DOHH2 (cell line): ENCODE data around the gene TTBK2.

ENCODE experiments used
- H3F3A ChIP-seq: fragments of 200-600 bp; sonication (generic), shearing (Covaris generic); 2 replicates; pipeline ENCODE4 v1.6.0; 2016; ENCODE audit warnings: antibody characterized with exemption, mild to moderate bottlenecking; ENCODE audit not compliant: control insufficient read depth, insufficient read depth
- H3K27ac ChIP-seq: fragments of 200-600 bp; sonication (generic); 2 replicates; pipeline ENCODE4 v1.5.1; 2014; ENCODE audit warnings: low read depth, mild to moderate bottlenecking, low read length, moderate library complexity
- H3K27me3 ChIP-seq: fragments of 200-600 bp; sonication (generic); 2 replicates; pipeline ENCODE4 v1.6.1; 2014; ENCODE audit warnings: mild to moderate bottlenecking, low read length, mixed read lengths; ENCODE audit not compliant: control insufficient read depth
- H3K36me3 ChIP-seq: fragments of 200-600 bp; sonication (generic); 2 replicates; pipeline ENCODE4 v1.6.1; 2014; ENCODE audit warnings: mild to moderate bottlenecking, low read length, moderate library complexity, mixed read lengths; ENCODE audit not compliant: control insufficient read depth
- H3K4me1 ChIP-seq: fragments of 200-600 bp; sonication (generic); 2 replicates; pipeline ENCODE4 v1.6.1; 2014; ENCODE audit warnings: mild to moderate bottlenecking, low read length, mixed read lengths; ENCODE audit not compliant: control insufficient read depth
- H3K4me2 ChIP-seq: fragments of 200-600 bp; sonication (generic); 2 replicates; pipeline ENCODE4 v1.6.0; 2014; ENCODE audit warnings: mild to moderate bottlenecking, low read length, moderate library complexity
- H3K4me3 ChIP-seq: fragments of 200-600 bp; sonication (generic); 2 replicates; pipeline ENCODE4 v1.5.1; 2014; ENCODE audit warnings: mild to moderate bottlenecking, low read length, mixed read lengths
- H3K79me2 ChIP-seq: fragments of 200-600 bp; sonication (generic); 2 replicates; pipeline ENCODE4 v1.6.1; 2014; ENCODE audit warnings: mild to moderate bottlenecking, low read length, mixed read lengths; ENCODE audit not compliant: control insufficient read depth
- H3K9me2 ChIP-seq: fragments of 200-600 bp; sonication (generic); replicated peaks from 2 replicates; pipeline ENCODE4 v1.6.1; 2014; ENCODE audit warnings: mild to moderate bottlenecking, low read length, mixed read lengths; ENCODE audit not compliant: control insufficient read depth
- H3K9me3 ChIP-seq: fragments of 200-600 bp; sonication (generic); 2 replicates; pipeline ENCODE4 v1.6.1; 2014; ENCODE audit warnings: antibody characterized with exemption, low read length, mixed read lengths; ENCODE audit not compliant: control insufficient read depth, insufficient read depth
- H4K20me1 ChIP-seq: fragments of 200-600 bp; sonication (generic); 2 replicates; pipeline ENCODE4 v1.6.0; 2014; ENCODE audit warnings: low read depth, mild to moderate bottlenecking, antibody characterized with exemption, low read length, moderate library complexity; ENCODE audit not compliant: control insufficient read depth, insufficient read depth
- CTCF ChIP-seq: fragments of 200-600 bp; sonication (generic); IDR thresholded peaks from one replicate; pipeline ENCODE4 v1.5.1; 2014; ENCODE audit warnings: antibody characterized with exemption, mild to moderate bottlenecking, low read depth, low read length; ENCODE audit not compliant: poor library complexity, severe bottlenecking
- EZH2phosphoT487 ChIP-seq: fragments of 200-600 bp; sonication (generic); IDR thresholded peaks from 2 replicates; pipeline ENCODE4 v1.6.1; 2017; ENCODE audit warnings: borderline replicate concordance, mild to moderate bottlenecking, antibody characterized with exemption, low read length, moderate library complexity, mixed read lengths

The TTBK2 gene

GRCh38 chr15:42695527-42696071 is 225.0 kb downstream of the TTBK2 start:
- Histone ChIP-seq H3K27ac (no peak overlapping the region), H3K4me1 (no peaks in the 10 kb centered on the region), H3K27me3 (no peaks in the 10 kb centered on the region), H3K9me2 (no peaks in the 10 kb centered on the region), H3K36me3 (no peaks in the 10 kb centered on the region), H3K79me2 (no peaks in the 10 kb centered on the region), H3K4me3 (no peak overlapping the region), H3K4me2 (no peak overlapping the region), H4K20me1 (no peaks in the 10 kb centered on the region), H3F3A (no peaks in the 10 kb centered on the region), H3K9me3 (no peaks in the 10 kb centered on the region)
- no peak for TF ChIP-seq EZH2phosphoT487

- Histone ChIP-seq H3K27me3 (no peaks in the 10 kb centered on the region), H3K36me3 (no peaks in the 10 kb centered on the region)
- TF ChIP-seq CTCF (no peak), EZH2phosphoT487 (no peak)
Observed at GRCh38 chr15:42694398-42694797, 226.2 kb downstream of the TTBK2 start.

GRCh38 chr15:42693942-42694341 is 226.6 kb downstream of the TTBK2 start:
- Histone ChIP-seq H3K9me3 (no peaks in the 10 kb centered on the region), H3K27ac (no peak overlapping the region), H3F3A (no peaks in the 10 kb centered on the region), H3K4me1 (no peaks in the 10 kb centered on the region), H3K9me2 (no peaks in the 10 kb centered on the region), H3K79me2 (no peaks in the 10 kb centered on the region), H3K4me2 (no peak overlapping the region), H3K36me3 (no peaks in the 10 kb centered on the region), H3K4me3 (no peak overlapping the region), H4K20me1 (no peaks in the 10 kb centered on the region), H3K27me3 (no peaks in the 10 kb centered on the region)
- TF ChIP-seq CTCF (no peak), EZH2phosphoT487 (no peak)

More at GRCh38 chr15:42694398-42694797, 226.2 kb downstream of the TTBK2 start:
- H3K27ac ChIP-seq: no peak overlapping the region
- H3K4me3 ChIP-seq: no peak overlapping the region
- H3K4me1 ChIP-seq: no peaks in the 10 kb centered on the region
- no peak overlapping the region for H3K4me2 ChIP-seq
- H3K9me3 ChIP-seq: no peaks in the 10 kb centered on the region
- H3F3A ChIP-seq: no peaks in the 10 kb centered on the region
- no peaks in the 10 kb centered on the region for H3K9me2 ChIP-seq
- H3K79me2 ChIP-seq: no peaks in the 10 kb centered on the region
- no peaks in the 10 kb centered on the region for H4K20me1 ChIP-seq

GRCh38 chr15:42693496-42693895 is 227.1 kb downstream of the TTBK2 start:
- Histone ChIP-seq H3K79me2 (no peaks in the 10 kb centered on the region), H3K27me3 (no peaks in the 10 kb centered on the region), H3K9me3 (no peaks in the 10 kb centered on the region), H3K9me2 (no peaks in the 10 kb centered on the region), H3K4me3 (no peak overlapping the region), H3F3A (no peaks in the 10 kb centered on the region), H3K27ac (no peak overlapping the region), H3K4me1 (no peaks in the 10 kb centered on the region), H3K4me2 (no peak overlapping the region), H3K36me3 (no peaks in the 10 kb centered on the region), H4K20me1 (no peaks in the 10 kb centered on the region)
- TF ChIP-seq CTCF (no peak), EZH2phosphoT487 (no peak)
